Measurements from ENCODE around the gene PTMA. TPM values are rescaled to one million over a fixed set of nuclear protein-coding genes. Genes with fewer than 3 reads are reported as not detected.

The PTMA gene
- total RNA-seq, 1 experiment from 2014 or later, result 2,752 TPM

GRCh38 chr2:231691251-231691772 lies 17.0 kb upstream of the PTMA start:
- H2AFZ ChIP-seq (ENCODE audit: low read depth, low read length, poor library complexity, severe bottlenecking), result no peak overlapping the region
- H3K4me1 ChIP-seq (ENCODE audit: control insufficient read depth in 1 of 2, insufficient read depth in 2 of 2, low read length in 2 of 2), result peaks cover 13 to 37% of the 10 kb centered on the region in 2 experiments
- no peak for TF ChIP-seq EZH2phosphoT487 (IDR thresholded peaks at IDR 0.05; ENCODE audit: borderline replicate concordance)
- TF ChIP-seq EGR1 (IDR thresholded peaks at IDR 0.05; ENCODE audit: low read depth), result no peak
- TF ChIP-seq ZFX (IDR thresholded peaks at IDR 0.05), result no peak
- TF ChIP-seq ELF1 (IDR thresholded peaks at IDR 0.05; ENCODE audit: borderline replicate concordance, low read depth), result no peak
- TF ChIP-seq, protein P1, sequence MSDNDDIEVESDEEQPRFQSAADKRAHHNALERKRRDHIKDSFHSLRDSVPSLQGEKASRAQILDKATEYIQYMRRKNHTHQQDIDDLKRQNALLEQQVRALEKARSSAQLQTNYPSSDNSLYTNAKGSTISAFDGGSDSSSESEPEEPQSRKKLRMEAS (IDR thresholded peaks at IDR 0.05), result no peak
- no peak for TF ChIP-seq SP1 (IDR thresholded peaks at IDR 0.05; ENCODE audit: low read depth)
- TF ChIP-seq TCF7L2 (IDR thresholded peaks at IDR 0.05; ENCODE audit: borderline replicate concordance, extremely low read depth, insufficient read depth, insufficient read length), result no peak
- no peak for TF ChIP-seq RAD21 (IDR thresholded peaks at IDR 0.05; ENCODE audit: low read depth)
- no peak for TF ChIP-seq CBX3 (IDR thresholded peaks at IDR 0.05; ENCODE audit: low read depth)
- no peak for TF ChIP-seq POLR2A (IDR thresholded peaks at IDR 0.05; ENCODE audit: borderline replicate concordance, extremely low read depth, insufficient read depth, insufficient read length)
- no peak for TF ChIP-seq JUND (IDR thresholded peaks at IDR 0.05)
- TF ChIP-seq, protein P2, sequence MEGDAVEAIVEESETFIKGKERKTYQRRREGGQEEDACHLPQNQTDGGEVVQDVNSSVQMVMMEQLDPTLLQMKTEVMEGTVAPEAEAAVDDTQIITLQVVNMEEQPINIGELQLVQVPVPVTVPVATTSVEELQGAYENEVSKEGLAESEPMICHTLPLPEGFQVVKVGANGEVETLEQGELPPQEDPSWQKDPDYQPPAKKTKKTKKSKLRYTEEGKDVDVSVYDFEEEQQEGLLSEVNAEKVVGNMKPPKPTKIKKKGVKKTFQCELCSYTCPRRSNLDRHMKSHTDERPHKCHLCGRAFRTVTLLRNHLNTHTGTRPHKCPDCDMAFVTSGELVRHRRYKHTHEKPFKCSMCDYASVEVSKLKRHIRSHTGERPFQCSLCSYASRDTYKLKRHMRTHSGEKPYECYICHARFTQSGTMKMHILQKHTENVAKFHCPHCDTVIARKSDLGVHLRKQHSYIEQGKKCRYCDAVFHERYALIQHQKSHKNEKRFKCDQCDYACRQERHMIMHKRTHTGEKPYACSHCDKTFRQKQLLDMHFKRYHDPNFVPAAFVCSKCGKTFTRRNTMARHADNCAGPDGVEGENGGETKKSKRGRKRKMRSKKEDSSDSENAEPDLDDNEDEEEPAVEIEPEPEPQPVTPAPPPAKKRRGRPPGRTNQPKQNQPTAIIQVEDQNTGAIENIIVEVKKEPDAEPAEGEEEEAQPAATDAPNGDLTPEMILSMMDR (IDR thresholded peaks at IDR 0.05 in 2 of 3, conservative IDR thresholded peaks at IDR 0.05 in 1 of 3; ENCODE audit: borderline replicate concordance in 1 of 3, insufficient read depth in 1 of 3, low read depth in 2 of 3, low read length in 2 of 3), result no peak
- no peak for TF ChIP-seq SRF (IDR thresholded peaks at IDR 0.05; ENCODE audit: low read depth)
- TF ChIP-seq FOSL1 (IDR thresholded peaks at IDR 0.05; ENCODE audit: low read depth), result no peak
- TF ChIP-seq POLR2AphosphoS5 (IDR thresholded peaks at IDR 0.05; ENCODE audit: low read depth, low read length), result no peak
- TF ChIP-seq, protein P3, sequence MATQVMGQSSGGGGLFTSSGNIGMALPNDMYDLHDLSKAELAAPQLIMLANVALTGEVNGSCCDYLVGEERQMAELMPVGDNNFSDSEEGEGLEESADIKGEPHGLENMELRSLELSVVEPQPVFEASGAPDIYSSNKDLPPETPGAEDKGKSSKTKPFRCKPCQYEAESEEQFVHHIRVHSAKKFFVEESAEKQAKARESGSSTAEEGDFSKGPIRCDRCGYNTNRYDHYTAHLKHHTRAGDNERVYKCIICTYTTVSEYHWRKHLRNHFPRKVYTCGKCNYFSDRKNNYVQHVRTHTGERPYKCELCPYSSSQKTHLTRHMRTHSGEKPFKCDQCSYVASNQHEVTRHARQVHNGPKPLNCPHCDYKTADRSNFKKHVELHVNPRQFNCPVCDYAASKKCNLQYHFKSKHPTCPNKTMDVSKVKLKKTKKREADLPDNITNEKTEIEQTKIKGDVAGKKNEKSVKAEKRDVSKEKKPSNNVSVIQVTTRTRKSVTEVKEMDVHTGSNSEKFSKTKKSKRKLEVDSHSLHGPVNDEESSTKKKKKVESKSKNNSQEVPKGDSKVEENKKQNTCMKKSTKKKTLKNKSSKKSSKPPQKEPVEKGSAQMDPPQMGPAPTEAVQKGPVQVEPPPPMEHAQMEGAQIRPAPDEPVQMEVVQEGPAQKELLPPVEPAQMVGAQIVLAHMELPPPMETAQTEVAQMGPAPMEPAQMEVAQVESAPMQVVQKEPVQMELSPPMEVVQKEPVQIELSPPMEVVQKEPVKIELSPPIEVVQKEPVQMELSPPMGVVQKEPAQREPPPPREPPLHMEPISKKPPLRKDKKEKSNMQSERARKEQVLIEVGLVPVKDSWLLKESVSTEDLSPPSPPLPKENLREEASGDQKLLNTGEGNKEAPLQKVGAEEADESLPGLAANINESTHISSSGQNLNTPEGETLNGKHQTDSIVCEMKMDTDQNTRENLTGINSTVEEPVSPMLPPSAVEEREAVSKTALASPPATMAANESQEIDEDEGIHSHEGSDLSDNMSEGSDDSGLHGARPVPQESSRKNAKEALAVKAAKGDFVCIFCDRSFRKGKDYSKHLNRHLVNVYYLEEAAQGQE (IDR thresholded peaks at IDR 0.05; ENCODE audit: low read depth), result no peak
- no peak for TF ChIP-seq SIN3A (IDR thresholded peaks at IDR 0.05; ENCODE audit: low read depth)
- no peak for TF ChIP-seq EZH2 (IDR thresholded peaks at IDR 0.05)
- TF ChIP-seq, protein P4, sequence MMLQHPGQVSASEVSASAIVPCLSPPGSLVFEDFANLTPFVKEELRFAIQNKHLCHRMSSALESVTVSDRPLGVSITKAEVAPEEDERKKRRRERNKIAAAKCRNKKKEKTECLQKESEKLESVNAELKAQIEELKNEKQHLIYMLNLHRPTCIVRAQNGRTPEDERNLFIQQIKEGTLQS (IDR thresholded peaks at IDR 0.05), result no peak
- DNase-seq (ENCODE audit: low read depth, low spot score), result no peak
- H3K4me3 ChIP-seq (replicated peaks in 1 of 2; ENCODE audit: low read depth in 1 of 2, low read length in 2 of 2), result no peak overlapping the region
- no peaks in the 10 kb centered on the region for H3K9me3 ChIP-seq (ENCODE audit: control insufficient read depth in 1 of 2, insufficient read depth in 1 of 2, low read depth in 1 of 2, low read length in 2 of 2)
- intact Hi-C loops (cut with micrococcal nuclease), result no loop called here
- BruUV-seq (replicated peaks), result no TSS peak
- no peaks in the 10 kb centered on the region for H3K27me3 ChIP-seq (ENCODE audit: insufficient read depth, low read length)
- no peaks in the 10 kb centered on the region for H3K79me2 ChIP-seq (ENCODE audit: insufficient read depth, low read length)
- no peak for ATAC-seq
- H3K27ac ChIP-seq (ENCODE audit: low read depth, low read length), result no peak overlapping the region
- CTCF ChIA-PET, result interaction anchor here (1.0 to 1.6 kb wide), 2 partner anchors 14 to 16 kb away, joined by 4 to 5 read pairs; no protein-coding TSS in a partner anchor
- POLR2A ChIA-PET, result interaction anchor here (1.0 kb wide), 1 partner anchor 9 kb away, joined by 3 read pairs; no protein-coding TSS in a partner anchor
- no peaks in the 10 kb centered on the region for H3K36me3 ChIP-seq (ENCODE audit: control insufficient read depth in 1 of 2, insufficient read depth in 2 of 2, low read length in 2 of 2)
- RAD21 ChIA-PET (ENCODE audit: low non-redundant PET in 1 of 2, low total read pairs in 2 of 2, uncharacterized antibody in 2 of 2, unreplicated experiment in 2 of 2), result interaction anchor here in 1 of 2 experiments (0.6 to 1.1 kb wide), 2 partner anchors 17 to 438 kb away, joined by 3 to 4 read pairs; partner anchors contain the start of gene PTMA
- no peaks in the 10 kb centered on the region for H4K20me1 ChIP-seq (ENCODE audit: insufficient read depth)
- no peak overlapping the region for H3K9ac ChIP-seq (ENCODE audit: low read length)
- no peak overlapping the region for H3K4me2 ChIP-seq (ENCODE audit: low read length)
- no peaks in the 10 kb centered on the region for H3K9me2 ChIP-seq (ENCODE audit: insufficient read depth)
